Nucleus accumbens (tissue), 56 donors: Measurements from ENCODE around the gene SFXN5.
"Not testable (repeated sequence)": the region's sequence is repeated elsewhere in the genome, so short reads cannot be mapped to it uniquely, and the experiment has no call there.

Source experiments
- DNase-seq, 56 donors: peaks; one replicate each; lab custom pipeline; 2025; lab: John Stamatoyannopoulos, UW

SFXN5 gene

DNA sequence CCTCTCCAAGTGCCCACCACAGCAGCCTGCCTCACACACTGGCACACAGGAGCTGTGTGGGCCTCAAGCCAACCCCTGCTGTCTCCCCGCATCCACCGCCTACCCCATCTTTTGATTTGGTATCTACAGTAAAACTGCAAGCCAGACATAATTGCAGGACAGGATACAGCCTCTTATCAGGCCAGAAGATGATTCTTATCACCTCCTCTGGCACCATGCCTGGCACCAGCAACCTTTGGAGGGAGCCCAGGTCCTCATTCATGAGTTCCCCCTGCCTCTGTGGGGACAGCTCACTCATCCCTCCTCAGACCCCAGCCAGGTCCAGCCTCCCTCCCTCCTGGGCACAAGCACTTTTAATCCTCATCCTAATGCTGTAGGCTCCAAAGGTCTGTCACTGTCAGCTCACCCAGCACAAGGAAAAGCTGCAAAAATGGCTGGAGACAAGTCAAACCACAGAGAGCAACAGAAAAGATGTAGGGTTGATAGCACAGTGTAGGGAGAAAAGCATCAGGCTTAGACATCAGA lies 31.6 kb upstream of the SFXN5 start:
- DNase-seq = no peak

DNA sequence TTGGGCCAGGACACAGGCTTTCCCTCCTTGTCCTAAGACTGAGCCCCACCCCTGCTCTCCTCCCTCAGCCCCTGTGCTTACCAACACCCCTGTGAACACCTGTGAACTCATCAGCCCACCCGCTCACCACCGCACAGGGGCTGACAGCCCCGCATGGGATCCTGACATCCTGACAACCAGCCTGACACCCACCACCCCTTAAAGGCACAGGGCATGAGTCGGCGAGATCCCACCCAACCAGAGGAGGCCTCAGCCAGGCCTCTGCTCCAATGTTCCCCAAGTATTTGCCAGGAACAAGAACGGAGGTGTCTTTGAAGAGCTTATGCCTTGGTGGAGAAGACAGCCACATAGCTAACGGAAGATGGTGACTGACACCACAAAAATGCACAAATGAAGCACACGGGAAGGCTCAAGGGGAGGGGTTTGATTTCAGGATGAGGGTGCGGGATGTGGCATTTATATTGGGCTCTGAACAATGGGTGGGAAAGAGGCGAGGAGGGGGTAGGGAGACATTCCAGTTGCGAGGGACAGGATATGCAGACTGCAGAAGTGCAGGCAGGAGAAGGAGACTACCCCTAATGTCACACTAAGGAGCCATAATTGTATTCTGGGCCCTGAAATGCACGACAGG lies 30.2 kb upstream of the SFXN5 start:
- peak in 1 of 56 donors; percentile 42 for DNase-seq

GRCh38 chr2:73100956-73101355 lies 29.4 kb upstream of the SFXN5 start:
- DNase-seq = no peak

- DNase-seq = no peak
Observed at GRCh38 chr2:73099486-73099885, 28.0 kb upstream of the SFXN5 start.

GRCh38 chr2:73095910-73096309 lies 24.4 kb upstream of the SFXN5 start:
- no peak for DNase-seq

DNA sequence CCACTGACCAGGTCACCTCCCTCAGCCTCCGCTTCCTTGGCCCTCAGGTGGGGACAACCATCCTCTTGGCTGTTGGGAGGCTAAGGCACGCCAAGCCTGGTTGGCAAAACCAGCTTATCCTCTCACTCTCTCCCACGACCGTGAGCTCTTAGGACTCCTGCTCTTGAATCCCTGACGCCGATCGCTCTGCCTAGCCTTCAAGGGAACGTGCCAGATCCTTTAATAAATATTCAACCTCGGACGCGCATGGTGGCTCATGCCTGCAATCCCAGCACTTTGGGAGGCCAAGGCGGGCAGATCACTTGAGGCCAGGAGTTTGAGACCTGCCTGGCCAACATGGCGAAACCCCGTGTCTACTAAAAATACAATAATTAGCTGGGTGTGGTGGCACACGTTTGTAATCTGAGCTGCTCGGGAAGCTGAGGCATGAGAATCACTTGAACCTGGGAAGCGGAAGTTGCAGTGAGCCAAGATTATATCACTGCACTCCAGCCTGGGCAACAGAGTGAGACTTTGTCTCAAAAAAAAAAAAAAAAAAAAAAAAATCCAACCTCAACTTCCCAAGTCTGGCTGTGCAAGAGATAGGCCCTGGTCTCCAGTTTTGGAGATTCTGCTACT lies 22.2 kb upstream of the SFXN5 start:
- not testable (repeated sequence) for DNase-seq

DNA sequence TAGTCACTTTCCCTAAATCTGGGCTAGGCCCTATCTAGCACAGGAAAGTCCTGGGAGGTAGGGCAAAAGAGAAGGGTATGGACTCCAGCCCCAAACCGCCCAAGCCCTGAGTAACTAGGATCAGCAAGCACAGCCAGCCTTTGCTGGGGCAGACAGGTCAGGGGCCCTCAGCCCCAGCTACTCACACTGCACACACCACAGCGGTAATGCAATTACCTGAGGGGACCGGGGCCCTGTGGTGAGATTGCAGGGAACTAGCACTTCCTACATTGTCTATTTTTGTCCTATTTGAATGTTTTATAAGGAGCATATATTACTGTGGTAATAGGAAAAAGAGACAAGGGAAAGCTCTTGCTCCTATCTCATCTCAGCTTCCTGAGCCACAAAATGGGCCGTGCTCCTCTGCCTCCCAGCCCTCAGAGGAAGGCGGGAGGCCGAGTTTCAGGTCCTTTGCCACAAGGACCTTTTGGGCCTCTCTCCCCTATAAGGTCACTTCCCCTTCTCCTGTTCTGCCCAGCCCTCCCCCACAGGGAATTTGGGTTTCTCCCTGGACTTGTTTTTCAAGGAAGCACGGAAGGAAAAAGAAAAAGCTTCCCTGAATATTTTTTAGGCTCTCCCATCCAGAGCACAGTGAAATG lies 20.8 kb upstream of the SFXN5 start:
- no peak for DNase-seq

GRCh38 chr2:73091696-73092095 lies 20.2 kb upstream of the SFXN5 start:
- DNase-seq = no peak

DNA sequence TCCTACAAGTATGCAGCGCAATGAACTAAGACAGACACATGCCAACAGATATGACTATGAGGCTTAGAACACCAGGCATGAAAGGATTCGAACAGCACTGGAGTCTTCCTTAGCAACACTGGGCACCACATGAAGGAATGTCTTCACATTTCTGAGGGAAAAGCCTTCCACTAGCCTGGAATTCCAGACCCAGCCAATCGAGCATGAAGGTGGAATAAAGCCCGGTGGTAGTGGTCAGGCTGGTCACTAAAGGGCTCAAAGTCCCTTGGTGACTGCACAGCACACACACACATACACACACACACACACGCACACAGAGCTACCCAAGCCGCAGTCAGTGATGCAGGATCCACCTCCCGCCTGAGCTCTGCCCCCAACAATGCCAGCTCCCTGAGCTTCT lies 19.7 kb upstream of the SFXN5 start:
- DNase-seq = no peak

DNA sequence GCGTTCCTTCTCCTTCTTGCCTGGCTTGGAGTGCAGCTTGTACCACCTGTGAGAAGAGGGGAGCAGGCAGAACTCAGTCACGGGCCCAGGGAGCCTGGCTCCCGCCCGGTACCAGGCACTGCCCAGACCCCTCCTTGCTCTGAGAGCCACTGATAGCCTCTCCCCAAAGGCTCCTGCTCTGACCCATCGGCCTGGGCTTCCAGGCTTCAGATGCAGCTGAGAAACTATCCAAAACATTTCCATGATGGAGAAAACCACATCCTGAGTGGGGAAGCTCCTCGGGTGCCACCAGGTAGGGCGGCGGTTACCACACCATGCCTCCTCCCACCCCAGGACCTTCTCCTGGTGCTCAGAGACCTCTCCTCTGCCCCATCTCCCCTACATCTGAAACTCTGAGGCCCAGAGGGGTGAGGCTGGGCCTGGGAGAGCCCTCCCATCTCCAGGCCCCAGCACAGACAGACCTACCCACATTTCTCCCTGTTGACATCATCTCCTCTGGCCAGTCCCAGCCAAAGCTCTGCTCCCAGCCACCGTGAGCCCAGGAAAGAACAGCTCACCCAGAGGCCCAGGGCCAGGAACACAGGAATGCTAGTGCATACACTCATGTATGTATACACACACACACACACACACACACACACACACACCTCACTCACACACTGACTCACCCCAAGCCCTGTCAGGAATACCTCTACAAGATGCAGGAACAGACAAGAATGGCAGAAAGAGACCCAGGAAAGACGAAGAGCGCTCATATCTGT lies 17.9 kb upstream of the SFXN5 start:
- DNase-seq = no peak

GRCh38 chr2:73088703-73089102 lies 17.2 kb upstream of the SFXN5 start:
- DNase-seq = no peak

- DNase-seq = no peak
Observed at GRCh38 chr2:73088211-73088610, 16.7 kb upstream of the SFXN5 start.

- no peak for DNase-seq
Observed at GRCh38 chr2:73087311-73087710, 15.8 kb upstream of the SFXN5 start.

DNA sequence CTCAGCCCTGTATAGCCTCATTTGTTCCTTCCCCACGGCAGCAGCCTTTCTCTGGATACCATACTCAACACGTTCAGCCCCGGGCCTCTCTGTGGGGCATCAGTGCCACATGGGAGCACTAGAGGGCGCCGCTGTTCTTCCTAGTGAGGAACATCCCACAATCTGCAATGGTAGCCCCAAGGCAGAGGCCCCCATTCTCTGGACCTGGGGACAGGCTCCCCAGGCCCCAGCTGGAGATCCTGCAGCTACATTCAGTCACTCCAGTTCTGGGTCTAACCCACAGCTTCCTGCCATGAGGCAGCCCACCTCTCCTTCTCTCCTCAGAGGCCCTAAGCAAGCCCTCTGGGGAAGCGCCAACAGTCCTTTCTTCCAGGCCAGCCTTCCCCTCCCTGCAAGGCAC lies 14.2 kb upstream of the SFXN5 start:
- DNase-seq = peak in 53 of 56 donors; percentile 13 to 93 (median 60)

DNA sequence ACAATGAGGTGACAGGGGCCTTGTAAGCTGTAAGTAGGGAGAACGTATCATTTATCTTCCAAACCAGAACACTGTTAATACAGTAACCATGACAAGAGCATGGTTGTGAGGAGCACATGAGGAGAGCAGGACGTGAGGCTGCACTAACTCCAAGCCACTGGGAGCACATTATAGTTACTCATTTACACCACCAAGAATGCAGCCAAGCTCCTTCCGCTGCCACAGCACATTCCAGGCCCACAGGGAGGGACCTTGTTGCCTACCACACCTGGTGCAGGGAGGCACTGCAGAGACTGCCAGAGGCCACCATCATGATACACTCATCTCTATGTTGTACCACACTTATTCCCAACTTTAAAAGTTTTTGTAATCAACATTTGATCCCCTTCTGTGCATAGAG lies 13.5 kb upstream of the SFXN5 start:
- DNase-seq = no peak

GRCh38 chr2:73083886-73084800 lies 12.6 kb upstream of the SFXN5 start:
- no peak for DNase-seq

GRCh38 chr2:73082523-73083410 lies 11.3 kb upstream of the SFXN5 start:
- DNase-seq = no peak

- no peak for DNase-seq
Observed at GRCh38 chr2:73081181-73081671, 9.7 kb upstream of the SFXN5 start.
